HFF-Myc (cell line): ENCODE data around the gene FBLIM1.

Experiments used
- DNase-seq: peaks from one replicate; pipeline ENCODE4 v3.0.0-alpha.2; 2011; ENCODE audit warnings: low read depth; ENCODE audit errors: extremely low read depth
- H3K4me3 ChIP-seq: replicated peaks from 2 replicates; pipeline ENCODE4 v1.5.1; 2011; ENCODE audit warnings: low read depth, mild to moderate bottlenecking, control low read depth, low read length
- TF ChIP-seq, protein P1 (sequence below): IDR thresholded peaks from 2 replicates; pipeline ENCODE4 v1.5.1; 2012; ENCODE audit warnings: mild to moderate bottlenecking, low read depth, low read length, control low read depth; ENCODE audit errors: missing control alignments

Gene FBLIM1

DNA sequence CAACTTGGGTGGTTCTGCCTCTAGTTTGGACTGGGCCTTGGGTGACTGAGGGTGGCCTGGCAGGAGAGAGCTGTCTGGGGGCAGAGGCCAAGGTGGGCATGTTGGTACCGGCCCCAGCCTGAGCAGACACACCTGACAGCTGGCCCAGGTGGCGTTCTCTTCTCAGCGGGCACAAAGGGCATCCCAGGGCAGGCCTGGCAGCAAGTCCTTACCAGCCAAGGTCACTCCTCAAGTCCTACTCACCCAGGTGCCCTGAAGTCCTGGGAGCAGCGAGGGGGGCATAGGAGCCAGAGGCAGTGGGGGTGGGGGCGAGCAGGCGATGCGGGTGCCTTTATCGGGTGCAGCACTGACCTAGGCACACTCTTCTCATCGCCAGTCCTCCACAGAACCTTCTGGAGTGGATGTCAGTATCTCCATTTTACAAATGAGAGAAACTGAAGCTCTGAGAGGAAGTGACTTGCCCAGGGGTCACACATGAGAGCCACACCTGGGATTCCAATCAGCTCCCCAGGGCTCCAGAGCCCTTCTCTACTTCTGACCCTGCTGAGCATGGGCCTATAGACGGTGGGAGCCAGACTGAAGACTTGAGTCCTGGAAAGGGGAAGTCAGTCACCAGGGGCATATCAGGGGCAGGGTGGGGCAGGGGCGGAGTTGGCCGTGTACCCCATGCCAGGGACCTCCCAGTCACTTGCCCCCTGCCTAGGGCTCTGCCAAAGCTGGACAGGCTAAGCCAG is 23.1 kb upstream of the FBLIM1 start:
- no peak overlapping the region for H3K4me3 ChIP-seq
- TF ChIP-seq, protein P1, sequence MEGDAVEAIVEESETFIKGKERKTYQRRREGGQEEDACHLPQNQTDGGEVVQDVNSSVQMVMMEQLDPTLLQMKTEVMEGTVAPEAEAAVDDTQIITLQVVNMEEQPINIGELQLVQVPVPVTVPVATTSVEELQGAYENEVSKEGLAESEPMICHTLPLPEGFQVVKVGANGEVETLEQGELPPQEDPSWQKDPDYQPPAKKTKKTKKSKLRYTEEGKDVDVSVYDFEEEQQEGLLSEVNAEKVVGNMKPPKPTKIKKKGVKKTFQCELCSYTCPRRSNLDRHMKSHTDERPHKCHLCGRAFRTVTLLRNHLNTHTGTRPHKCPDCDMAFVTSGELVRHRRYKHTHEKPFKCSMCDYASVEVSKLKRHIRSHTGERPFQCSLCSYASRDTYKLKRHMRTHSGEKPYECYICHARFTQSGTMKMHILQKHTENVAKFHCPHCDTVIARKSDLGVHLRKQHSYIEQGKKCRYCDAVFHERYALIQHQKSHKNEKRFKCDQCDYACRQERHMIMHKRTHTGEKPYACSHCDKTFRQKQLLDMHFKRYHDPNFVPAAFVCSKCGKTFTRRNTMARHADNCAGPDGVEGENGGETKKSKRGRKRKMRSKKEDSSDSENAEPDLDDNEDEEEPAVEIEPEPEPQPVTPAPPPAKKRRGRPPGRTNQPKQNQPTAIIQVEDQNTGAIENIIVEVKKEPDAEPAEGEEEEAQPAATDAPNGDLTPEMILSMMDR: no peak
- no peak for DNase-seq

DNA sequence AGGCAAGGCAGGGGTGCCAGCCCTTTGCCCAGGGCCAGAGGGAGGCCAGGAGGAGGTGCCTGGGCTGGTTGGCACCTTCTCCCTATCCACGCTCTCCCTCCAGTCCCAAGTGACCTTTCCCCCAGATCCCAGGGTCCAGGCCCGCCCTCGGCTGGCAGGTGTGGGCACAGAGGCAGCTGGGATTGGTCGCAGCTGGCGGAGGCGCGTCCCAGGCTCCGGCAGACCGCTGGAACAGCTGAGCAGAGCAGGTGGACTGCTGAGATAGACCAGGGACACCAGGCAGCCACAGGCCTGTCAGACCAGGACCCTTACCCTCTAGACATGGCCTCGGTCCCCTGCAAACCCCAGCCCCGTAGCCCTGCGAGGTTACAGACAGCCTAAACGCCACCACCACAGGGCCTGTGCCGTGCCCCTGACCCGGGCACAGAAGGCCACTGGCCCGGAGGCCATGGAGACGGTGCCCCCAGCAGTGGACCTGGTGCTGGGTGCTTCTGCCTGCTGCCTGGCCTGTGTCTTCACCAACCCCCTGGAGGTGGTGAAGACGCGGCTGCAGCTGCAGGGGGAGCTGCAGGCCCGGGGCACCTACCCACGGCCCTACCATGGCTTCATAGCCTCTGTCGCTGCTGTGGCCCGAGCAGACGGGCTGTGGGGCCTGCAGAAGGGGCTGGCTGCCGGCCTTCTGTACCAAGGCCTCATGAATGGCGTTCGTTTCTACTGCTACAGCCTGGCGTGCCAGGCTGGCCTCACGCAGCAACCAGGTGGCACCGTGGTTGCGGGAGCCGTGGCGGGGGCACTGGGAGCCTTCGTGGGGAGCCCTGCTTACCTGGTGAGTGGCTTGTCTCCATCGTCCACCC is 22.3 kb upstream of the FBLIM1 start, which contains the start of gene SLC25A34:
SLC25A34 (plus strand) TSS at position 221 of the 854 bp plus-strand sequence; CDS start at position 449, 228 bp downstream.
- no peak for DNase-seq
- H3K4me3 ChIP-seq: no peak within 1 kb of the TSS

DNA sequence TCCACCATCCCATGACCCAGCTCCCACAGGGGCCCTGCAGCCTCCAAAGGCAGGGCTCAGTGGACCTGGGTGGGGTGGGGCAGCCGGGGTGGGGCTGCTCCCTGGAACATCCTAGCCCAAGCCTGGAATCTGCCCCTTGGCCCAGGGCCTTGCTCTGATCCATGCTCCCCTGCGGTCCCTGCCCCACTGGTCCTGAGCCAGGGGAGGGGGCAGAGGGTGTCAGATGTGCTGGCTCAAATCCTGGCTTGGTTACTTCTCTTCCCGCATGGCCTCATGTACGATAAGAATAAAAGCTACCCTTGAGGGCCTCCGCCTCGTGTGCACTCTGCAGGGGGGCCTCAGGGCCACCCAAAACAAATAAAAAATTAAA is 21.7 kb upstream of the FBLIM1 start:
- H3K4me3 ChIP-seq: no peak overlapping the region
- no peak for DNase-seq
- TF ChIP-seq, protein P1: no peak

More for the DNA sequence above, 22.3 kb upstream of the FBLIM1 start, which contains the start of gene SLC25A34:
- TF ChIP-seq, protein P1: no peak

DNA sequence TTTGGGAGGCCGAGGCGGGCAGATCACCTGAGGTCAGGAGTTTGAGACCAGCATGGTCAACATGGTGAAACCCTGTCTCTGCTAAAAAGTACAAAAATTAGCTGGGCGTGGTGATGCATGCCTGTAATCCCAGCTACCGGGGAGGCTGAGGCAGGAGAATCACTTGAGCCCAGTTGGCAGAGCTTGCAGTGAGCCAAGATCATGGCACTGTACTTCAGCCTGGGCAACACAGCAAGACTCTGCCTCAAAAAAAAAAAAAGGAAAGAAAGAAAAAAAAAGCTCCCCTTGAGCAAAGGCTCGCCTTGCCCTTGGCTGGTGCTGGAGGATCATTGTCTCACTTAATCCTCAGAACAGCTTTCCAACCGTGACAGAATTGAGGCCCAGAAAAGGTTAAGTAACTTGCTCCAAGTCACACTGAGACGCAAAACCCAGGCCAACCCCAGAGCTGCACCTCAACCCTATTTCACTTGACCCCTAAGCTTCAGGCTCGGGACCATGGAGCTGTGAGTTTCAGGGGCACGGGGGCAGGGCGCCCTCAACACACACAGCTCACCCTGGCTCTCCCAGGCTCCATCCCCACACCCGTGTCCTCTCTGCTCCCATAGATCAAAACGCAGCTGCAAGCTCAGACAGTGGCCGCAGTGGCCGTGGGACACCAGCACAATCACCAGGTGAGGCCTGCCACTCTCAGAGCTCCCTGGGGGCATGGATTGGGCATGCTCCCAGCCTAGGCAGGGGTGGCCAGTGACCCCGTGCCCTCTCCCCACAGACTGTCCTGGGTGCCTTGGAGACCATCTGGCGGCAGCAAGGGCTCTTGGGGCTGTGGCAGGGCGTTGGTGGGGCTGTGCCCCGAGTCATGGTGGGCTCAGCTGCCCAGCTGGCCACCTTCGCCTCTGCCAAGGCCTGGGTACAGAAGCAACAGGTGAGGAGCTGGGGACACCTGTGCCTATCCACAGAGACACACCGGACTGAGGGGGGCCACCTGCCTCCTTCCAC is 21.0 kb upstream of the FBLIM1 start:
- TF ChIP-seq, protein P1: no peak
- no peak for DNase-seq
- H3K4me3 ChIP-seq: no peak overlapping the region

DNA sequence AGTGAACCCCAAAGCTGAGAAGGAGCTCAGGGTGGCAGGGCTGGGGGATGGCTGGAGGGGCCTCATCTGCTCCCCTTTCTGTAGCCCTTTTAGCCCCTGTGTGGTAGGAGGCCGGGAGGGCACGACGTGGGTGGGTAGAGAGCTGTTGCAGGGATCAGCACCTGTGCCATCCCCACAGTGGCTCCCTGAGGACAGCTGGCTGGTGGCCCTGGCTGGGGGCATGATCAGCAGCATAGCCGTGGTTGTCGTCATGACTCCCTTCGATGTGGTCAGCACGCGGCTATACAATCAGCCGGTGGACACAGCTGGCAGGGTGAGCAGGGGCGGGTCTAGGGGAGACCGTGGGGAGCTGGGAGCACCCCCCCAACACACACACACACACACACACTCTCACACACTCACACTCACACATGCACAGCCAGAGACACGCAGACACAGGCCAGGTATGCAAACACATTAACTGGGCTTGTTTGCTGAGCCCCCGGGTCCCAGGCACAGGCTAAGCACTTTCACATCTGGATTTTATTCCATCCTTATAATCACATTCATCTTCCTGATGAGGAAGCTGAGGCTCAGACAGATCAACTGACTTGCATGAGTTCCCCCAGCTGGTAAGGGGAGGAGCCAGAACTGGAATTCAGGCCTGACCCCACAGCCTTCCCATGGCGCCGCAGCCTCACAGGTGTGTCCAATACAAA is 20.0 kb upstream of the FBLIM1 start:
- H3K4me3 ChIP-seq: no peak overlapping the region
- no peak for DNase-seq
- TF ChIP-seq, protein P1: no peak
